ENCODE data around the gene PERCC1.

Gene PERCC1

GRCh38 chr16:1422076-1422475, 8.8 kb upstream of the PERCC1 start:
- Histone ChIP-seq H3K9me3 (ENCODE audit: control insufficient read depth, low read length) (no peaks in the 10 kb centered on the region), H3K79me2 (peaks cover 7% of the 10 kb centered on the region), H3K27ac (no peak overlapping the region), H3K4me1 (peaks cover 7% of the 10 kb centered on the region), H3K9ac (no peak overlapping the region), H3K4me2 (ENCODE audit: low read length) (no peak overlapping the region), H2AFZ (no peak overlapping the region), H3K4me3 (ENCODE audit: low read depth, low read length) (no peak overlapping the region), H3K27me3 (ENCODE audit: control insufficient read depth, insufficient read depth, low read length) (no peaks in the 10 kb centered on the region), H3K36me3 (ENCODE audit: control insufficient read depth, insufficient read depth, low read length) (no peaks in the 10 kb centered on the region)
- no peak for TF ChIP-seq CTCF (IDR thresholded peaks at IDR 0.05)

- Histone ChIP-seq H2AFZ (no peak overlapping the region), H3K27ac (no peak overlapping the region), H3K79me2 (peaks cover 7% of the 10 kb centered on the region), H3K27me3 (ENCODE audit: control insufficient read depth, insufficient read depth, low read length) (no peaks in the 10 kb centered on the region), H3K36me3 (ENCODE audit: control insufficient read depth, insufficient read depth, low read length) (no peaks in the 10 kb centered on the region), H3K9ac (no peak overlapping the region), H3K4me1 (peaks cover 7% of the 10 kb centered on the region), H3K4me2 (ENCODE audit: low read length) (no peak overlapping the region), H3K9me3 (ENCODE audit: control insufficient read depth, low read length) (no peaks in the 10 kb centered on the region), H3K4me3 (ENCODE audit: low read depth, low read length) (no peak overlapping the region)
- no peak for TF ChIP-seq CTCF (IDR thresholded peaks at IDR 0.05)
Observed at GRCh38 chr16:1424028-1424427, 6.8 kb upstream of the PERCC1 start.

- no peak overlapping the region for H3K27ac ChIP-seq
- H3K4me2 ChIP-seq (ENCODE audit: low read length) = no peak overlapping the region
- no peak overlapping the region for H3K9ac ChIP-seq
- H3K4me3 ChIP-seq (ENCODE audit: low read depth, low read length) = no peak overlapping the region
- H3K79me2 ChIP-seq = no peaks in the 10 kb centered on the region
- H3K36me3 ChIP-seq (ENCODE audit: control insufficient read depth, insufficient read depth, low read length) = no peaks in the 10 kb centered on the region
- H2AFZ ChIP-seq = no peak overlapping the region
- H3K27me3 ChIP-seq (ENCODE audit: control insufficient read depth, insufficient read depth, low read length) = no peaks in the 10 kb centered on the region
- no peak for TF ChIP-seq CTCF (IDR thresholded peaks at IDR 0.05)
- H3K4me1 ChIP-seq = peaks cover 4% of the 10 kb centered on the region
- no peaks in the 10 kb centered on the region for H3K9me3 ChIP-seq (ENCODE audit: control insufficient read depth, low read length)
Observed at GRCh38 chr16:1425616-1426370, 5.1 kb upstream of the PERCC1 start.

GRCh38 chr16:1426734-1427471, 4.0 kb upstream of the PERCC1 start:
- no peak overlapping the region for H3K4me3 ChIP-seq (ENCODE audit: low read depth, low read length)
- H3K79me2 ChIP-seq = no peaks in the 10 kb centered on the region
- no peaks in the 10 kb centered on the region for H3K9me3 ChIP-seq (ENCODE audit: control insufficient read depth, low read length)
- H3K27ac ChIP-seq = no peak overlapping the region
- TF ChIP-seq CTCF (IDR thresholded peaks at IDR 0.05) = no peak
- H3K27me3 ChIP-seq (ENCODE audit: control insufficient read depth, insufficient read depth, low read length) = no peaks in the 10 kb centered on the region
- H3K9ac ChIP-seq = no peak overlapping the region
- H3K36me3 ChIP-seq (ENCODE audit: control insufficient read depth, insufficient read depth, low read length) = no peaks in the 10 kb centered on the region
- H2AFZ ChIP-seq = no peak overlapping the region
- no peak overlapping the region for H3K4me2 ChIP-seq (ENCODE audit: low read length)
- H3K4me1 ChIP-seq = no peaks in the 10 kb centered on the region

Measured in parathyroid adenoma (tissue), 2 donors.